Measurements from ENCODE around the gene METTL25. TPM values are rescaled to one million over a fixed set of nuclear protein-coding genes. Genes with fewer than 3 reads are reported as not detected.

Gene METTL25
- polyA plus RNA-seq, 1 donor from 2014 or later: 12.7 TPM

DNA sequence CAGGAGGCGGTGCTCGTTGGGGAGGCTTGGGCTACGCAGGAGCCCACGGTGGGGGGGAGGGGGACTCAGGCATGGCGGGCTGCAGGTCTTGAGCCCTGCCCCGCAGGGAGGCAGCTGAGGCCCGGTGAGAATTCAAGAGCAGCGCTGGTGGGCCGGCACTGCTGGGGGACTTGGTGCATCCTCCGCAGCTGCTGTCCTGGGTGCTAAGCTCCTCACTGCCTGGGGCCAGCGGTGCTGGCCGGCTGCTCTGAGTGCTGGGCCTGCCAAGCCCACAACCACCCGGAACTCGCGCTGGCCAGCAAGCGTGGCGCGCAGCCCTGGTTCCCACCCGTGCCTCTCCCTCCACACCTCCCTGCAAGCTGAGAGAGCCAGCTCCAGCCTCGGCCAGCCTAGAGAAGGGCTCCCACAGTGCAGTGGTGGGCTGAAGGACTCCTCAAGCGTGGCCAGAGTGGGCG is 3.2 kb downstream of the METTL25 start:
- Mint-ChIP-seq H3K36me3 (peaks cover 5% of the 10 kb centered on the region), H3K4me3 (no peak overlapping the region), H3K27me3 (no peaks in the 10 kb centered on the region), H3K9me3 (peaks cover 0 to 3% (median 0%) of the 10 kb centered on the region in 3 donors), H3K4me1 (peaks cover 21 to 34% (median 24%) of the 10 kb centered on the region in 3 donors), H3K27ac (no peak overlapping the region)

DNA sequence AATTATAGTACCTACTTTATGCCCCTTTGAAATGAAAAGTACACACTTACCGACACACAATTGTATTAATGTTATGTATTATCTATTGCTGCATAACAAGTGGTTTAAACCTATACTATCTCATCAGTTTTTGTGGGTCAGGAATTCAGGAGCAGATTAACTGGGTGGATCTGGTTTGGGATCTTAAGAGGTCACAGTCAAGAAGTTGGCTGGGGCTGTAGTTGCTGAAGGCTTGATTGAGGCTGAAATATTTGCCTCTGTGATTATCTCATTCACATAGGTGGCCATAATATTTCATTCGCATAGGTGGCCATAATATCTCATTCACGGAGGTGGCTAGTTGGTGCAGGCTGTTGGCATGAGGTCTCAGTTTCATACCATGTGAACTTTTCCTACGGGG is 5.7 kb downstream of the METTL25 start:
- H3K27ac Mint-ChIP-seq: no peak overlapping the region
- H3K27me3 Mint-ChIP-seq: no peaks in the 10 kb centered on the region
- H3K4me3 Mint-ChIP-seq: no peak overlapping the region
- peaks cover 0 to 3% (median 0%) of the 10 kb centered on the region in 3 donors for H3K9me3 Mint-ChIP-seq
- H3K4me1 Mint-ChIP-seq: peaks cover 11 to 21% (median 16%) of the 10 kb centered on the region in 3 donors
- peaks cover 8% of the 10 kb centered on the region for H3K36me3 Mint-ChIP-seq

DNA sequence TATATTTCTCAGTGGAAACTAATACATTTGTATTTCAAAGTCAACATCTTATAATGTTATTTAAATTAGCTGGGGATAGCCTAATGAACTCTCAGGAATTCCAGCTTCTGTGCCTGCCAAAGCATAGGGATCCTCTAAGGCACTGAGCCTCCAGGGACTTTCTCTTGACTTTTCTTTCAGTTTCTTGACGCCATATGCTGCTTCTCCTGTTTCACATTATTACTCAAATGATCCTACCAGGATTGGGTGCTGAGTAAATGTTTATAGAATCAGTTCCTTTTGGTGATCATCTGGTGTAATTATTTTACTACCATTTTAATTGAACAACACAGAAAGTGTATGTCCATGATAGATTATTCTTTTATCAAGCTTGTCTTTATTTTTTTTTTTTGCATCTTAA is 7.9 kb downstream of the METTL25 start:
- Mint-ChIP-seq H3K4me1 (peaks cover 3 to 13% (median 6%) of the 10 kb centered on the region in 3 donors), H3K9me3 (no peaks in the 10 kb centered on the region), H3K27me3 (no peaks in the 10 kb centered on the region), H3K36me3 (peaks cover 13% of the 10 kb centered on the region), H3K27ac (no peak overlapping the region), H3K4me3 (no peak overlapping the region)

DNA sequence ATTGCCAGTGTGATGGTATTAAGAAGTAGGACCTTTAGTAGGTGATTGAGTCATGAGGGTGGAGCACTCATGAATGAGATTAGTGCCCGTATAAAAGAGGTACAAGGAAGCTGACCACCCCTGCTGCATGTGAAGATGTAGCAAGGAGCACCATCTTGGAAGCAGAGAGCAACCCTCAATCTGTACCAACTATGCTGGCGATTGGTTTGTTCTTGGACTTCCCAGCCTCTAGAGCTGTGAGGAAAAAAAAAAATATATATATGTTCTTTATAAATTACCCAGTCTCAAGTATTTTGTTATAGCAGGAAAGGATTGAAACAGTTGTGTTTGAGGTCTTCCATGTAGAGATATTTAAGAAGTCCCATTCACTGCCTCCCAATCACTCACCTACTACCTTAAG is 16.9 kb downstream of the METTL25 start:
- Mint-ChIP-seq H3K27me3 (no peaks in the 10 kb centered on the region), H3K4me1 (peaks cover 0 to 4% (median 3%) of the 10 kb centered on the region in 3 donors), H3K36me3 (peaks cover 32% of the 10 kb centered on the region), H3K4me3 (no peak overlapping the region), H3K9me3 (peaks cover 0 to 11% (median 5%) of the 10 kb centered on the region in 3 donors), H3K27ac (no peak overlapping the region)

DNA sequence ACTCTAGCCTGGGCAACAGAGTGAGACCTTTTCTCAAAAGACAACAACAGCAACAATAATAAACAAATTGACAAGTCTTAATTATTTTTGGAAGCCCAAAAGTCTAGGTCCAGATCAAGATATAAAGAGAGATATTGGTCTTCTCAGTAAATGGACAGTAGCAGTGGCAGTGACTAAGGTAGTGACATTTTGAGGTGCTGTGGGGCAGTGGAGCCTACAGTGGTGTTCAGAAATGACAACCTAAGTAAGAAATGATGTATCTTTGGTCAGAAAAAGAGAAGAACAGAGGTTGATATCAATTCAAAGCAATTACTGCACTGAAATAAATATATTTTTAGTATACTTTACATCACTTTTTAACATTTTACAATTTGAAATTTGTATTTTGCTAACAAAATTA is 20.7 kb downstream of the METTL25 start:
- H3K36me3 Mint-ChIP-seq: peaks cover 20% of the 10 kb centered on the region
- H3K4me1 Mint-ChIP-seq: peaks cover 2 to 4% (median 2%) of the 10 kb centered on the region in 3 donors
- H3K27ac Mint-ChIP-seq: no peak overlapping the region
- H3K4me3 Mint-ChIP-seq: no peak overlapping the region
- no peaks in the 10 kb centered on the region for H3K27me3 Mint-ChIP-seq
- H3K9me3 Mint-ChIP-seq: peaks cover 0 to 11% (median 2%) of the 10 kb centered on the region in 3 donors

DNA sequence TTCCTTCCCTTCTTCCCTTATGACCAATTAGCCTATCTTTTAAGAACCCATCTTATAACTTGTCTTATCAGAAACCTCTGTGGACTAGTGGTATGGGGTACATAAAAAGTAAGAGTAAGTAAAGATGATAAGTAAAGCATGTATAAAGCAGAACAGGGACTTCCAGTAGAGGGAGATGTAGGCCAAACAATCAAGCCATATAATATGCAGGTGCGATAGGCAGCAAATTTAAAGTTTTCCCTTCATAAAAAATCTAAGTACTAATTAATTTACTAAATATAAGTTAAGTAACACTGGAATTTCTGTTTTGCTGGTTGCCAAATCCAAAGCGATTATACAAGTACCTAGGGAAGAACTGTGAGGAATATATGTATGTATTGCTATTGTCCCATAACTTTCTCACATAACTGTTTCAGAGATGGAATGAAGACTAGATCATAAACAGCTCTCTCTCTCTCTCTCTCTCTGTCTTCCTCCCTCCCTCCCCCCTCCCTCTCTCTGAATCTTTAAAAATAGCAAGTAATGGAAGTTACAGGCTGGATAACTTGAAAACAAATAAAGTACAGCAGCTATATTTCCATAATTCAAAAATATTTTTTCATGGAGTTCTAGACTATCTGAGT is 25.7 kb downstream of the METTL25 start:
- Mint-ChIP-seq H3K4me1 (peaks cover 0 to 4% (median 0%) of the 10 kb centered on the region in 3 donors), H3K4me3 (no peak overlapping the region), H3K27me3 (no peaks in the 10 kb centered on the region), H3K36me3 (peaks cover 7% of the 10 kb centered on the region), H3K9me3 (peaks cover 0 to 4% (median 0%) of the 10 kb centered on the region in 3 donors), H3K27ac (no peak overlapping the region)

DNA sequence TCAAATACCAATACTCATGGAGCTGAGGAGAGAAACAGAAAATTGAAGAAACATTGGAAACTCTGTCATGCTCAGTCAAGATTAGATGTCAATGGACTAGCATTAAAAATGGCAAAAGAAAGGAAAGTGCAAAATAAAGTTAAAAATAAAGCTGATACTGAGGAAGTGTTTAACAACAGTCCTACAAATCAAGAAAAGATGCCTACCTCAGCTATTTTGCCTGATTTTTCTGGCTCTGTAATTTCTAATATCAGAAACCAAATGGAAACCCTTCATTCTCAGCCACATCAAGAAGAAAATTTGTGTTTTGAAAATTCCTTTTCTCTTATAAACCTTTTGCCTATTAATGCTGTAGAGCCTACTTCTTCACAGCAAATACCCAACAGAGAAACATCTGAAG is 40.5 kb downstream of the METTL25 start:
- no peak overlapping the region for H3K4me3 Mint-ChIP-seq
- H3K36me3 Mint-ChIP-seq: peaks cover 9% of the 10 kb centered on the region

DNA sequence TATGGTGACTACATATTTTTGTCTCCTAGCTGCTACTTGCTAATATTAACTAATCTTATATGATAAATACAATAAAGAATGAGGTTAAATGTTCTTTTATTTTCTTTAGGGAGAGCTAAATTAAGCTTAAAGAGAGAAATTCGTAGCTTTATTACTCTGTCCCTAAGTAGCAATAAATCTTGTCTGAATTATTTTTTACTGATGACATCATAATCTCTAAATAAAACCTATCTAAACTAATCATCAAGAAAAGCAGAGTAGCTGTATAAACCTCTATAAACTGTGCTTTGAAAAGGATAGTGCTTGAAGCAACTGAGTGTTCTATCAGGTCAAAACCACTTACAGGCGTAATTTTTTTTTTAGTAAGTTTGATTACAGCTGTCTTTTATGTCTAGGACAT is 42.5 kb downstream of the METTL25 start:
- no peaks in the 10 kb centered on the region for H3K9me3 Mint-ChIP-seq
- no peak overlapping the region for H3K4me3 Mint-ChIP-seq
- H3K36me3 Mint-ChIP-seq: peaks cover 9% of the 10 kb centered on the region
- no peak overlapping the region for H3K27ac Mint-ChIP-seq
- H3K4me1 Mint-ChIP-seq: peaks cover 0 to 1% (median 0%) of the 10 kb centered on the region in 3 donors
- no peaks in the 10 kb centered on the region for H3K27me3 Mint-ChIP-seq

More for the DNA sequence above, 40.5 kb downstream of the METTL25 start:
- H3K27me3 Mint-ChIP-seq: no peaks in the 10 kb centered on the region
- peaks cover 0 to 1% (median 0%) of the 10 kb centered on the region in 3 donors for H3K4me1 Mint-ChIP-seq
- no peak overlapping the region for H3K27ac Mint-ChIP-seq
- no peaks in the 10 kb centered on the region for H3K9me3 Mint-ChIP-seq

DNA sequence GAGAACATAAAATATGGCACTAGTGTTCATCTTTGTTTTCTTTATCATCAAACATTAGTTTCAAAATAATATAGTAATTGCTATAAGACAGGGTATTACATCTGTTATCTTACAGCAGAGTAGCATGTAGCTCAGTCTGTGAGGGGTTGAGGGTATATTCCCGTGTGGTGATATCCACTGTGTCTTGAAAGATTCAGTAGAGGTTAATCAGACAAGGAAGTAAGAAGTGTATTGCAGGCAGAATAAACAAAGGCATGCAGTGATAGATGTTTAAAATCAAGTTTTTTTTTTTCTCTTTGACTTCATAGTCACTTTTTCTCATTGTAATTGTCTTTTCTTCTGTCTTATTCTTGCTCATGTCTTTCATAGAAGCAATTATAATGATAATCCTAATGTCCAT is 48.3 kb downstream of the METTL25 start:
- Mint-ChIP-seq H3K36me3 (peaks cover 8% of the 10 kb centered on the region), H3K27me3 (no peaks in the 10 kb centered on the region), H3K27ac (peak overlapping the region in 1 of 3 donors; percentile 15)

DNA sequence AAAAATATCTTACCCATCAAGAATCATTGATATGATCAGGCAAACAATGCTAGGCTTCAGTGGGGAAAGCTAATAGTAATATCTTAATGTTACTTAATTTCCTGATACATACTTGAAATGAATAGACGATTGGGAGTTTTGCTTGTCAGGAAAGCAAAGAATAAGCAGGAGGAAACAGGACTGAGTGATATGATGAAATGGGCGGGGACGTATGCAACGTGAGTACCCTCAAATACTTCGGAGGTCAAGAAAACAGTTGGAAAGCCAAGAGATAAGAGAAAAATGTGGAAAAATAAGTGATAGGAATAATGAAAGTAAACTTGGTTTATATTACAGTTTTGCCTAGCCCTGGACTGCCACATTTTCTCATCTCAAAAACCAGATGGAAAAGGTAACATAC is 49.2 kb downstream of the METTL25 start:
- H3K4me3 Mint-ChIP-seq: no peak overlapping the region
- peaks cover 9% of the 10 kb centered on the region for H3K36me3 Mint-ChIP-seq
- no peak overlapping the region for H3K27ac Mint-ChIP-seq
- no peaks in the 10 kb centered on the region for H3K9me3 Mint-ChIP-seq
- no peaks in the 10 kb centered on the region for H3K27me3 Mint-ChIP-seq
- no peaks in the 10 kb centered on the region for H3K4me1 Mint-ChIP-seq

More for the DNA sequence above, 48.3 kb downstream of the METTL25 start:
- Mint-ChIP-seq H3K4me1 (no peaks in the 10 kb centered on the region), H3K9me3 (no peaks in the 10 kb centered on the region), H3K4me3 (no peak overlapping the region)

DNA sequence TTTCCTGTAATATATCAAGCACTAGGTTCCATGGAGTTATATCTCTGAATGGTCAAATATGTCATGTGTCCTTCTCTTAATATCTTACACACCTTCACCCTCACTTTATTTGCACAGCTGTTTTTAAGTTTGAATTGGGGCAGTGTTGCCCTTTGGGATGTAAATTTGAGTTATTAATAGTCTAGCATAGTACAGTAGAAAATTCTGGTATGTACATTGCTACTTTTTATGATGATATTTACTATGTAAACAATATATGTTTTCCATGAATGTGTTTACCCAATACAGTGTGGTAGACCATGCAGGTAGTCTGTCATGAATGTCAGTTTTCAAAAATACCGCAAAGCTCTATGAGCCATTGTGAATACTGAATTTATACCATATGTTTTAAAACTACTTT is 50.5 kb downstream of the METTL25 start:
- H3K27ac Mint-ChIP-seq: no peak overlapping the region
- no peaks in the 10 kb centered on the region for H3K9me3 Mint-ChIP-seq
- peaks cover 9% of the 10 kb centered on the region for H3K36me3 Mint-ChIP-seq
- no peaks in the 10 kb centered on the region for H3K27me3 Mint-ChIP-seq
- H3K4me1 Mint-ChIP-seq: no peaks in the 10 kb centered on the region
- no peak overlapping the region for H3K4me3 Mint-ChIP-seq

DNA sequence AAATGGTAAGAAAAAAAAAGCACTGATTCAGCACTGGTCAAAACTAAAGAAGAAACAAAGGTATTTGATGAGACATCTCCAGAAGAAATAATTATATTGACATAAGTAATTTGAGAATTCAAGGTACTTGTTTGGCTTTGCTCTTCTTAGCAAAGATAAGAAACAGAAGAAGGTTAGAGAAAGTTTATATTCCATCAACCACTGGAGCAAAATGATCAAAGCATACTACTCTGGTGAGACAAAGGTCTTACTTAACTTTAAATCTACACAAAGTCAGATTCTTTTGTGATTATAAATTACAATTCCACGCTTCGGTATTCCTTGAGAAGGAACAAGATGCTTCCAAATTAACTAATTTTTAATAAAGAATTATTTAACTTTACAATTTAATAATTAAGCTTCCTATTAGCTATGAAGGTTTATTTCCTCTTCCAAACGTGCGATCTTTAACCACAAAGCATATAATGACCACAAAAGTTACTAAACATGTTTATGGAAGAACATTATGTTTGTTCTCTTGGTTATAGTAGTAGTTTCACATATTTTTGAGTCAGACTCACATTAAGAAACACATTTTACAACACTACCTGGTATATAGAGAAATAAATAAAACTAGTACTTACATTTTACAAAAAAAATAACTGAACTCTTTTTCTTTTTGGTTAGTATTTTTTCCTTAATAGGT is 53.4 kb downstream of the METTL25 start:
- H3K4me1 Mint-ChIP-seq: no peaks in the 10 kb centered on the region
- no peak overlapping the region for H3K27ac Mint-ChIP-seq
- H3K27me3 Mint-ChIP-seq: no peaks in the 10 kb centered on the region
- no peaks in the 10 kb centered on the region for H3K9me3 Mint-ChIP-seq
- peaks cover 11% of the 10 kb centered on the region for H3K36me3 Mint-ChIP-seq
- no peak overlapping the region for H3K4me3 Mint-ChIP-seq

DNA sequence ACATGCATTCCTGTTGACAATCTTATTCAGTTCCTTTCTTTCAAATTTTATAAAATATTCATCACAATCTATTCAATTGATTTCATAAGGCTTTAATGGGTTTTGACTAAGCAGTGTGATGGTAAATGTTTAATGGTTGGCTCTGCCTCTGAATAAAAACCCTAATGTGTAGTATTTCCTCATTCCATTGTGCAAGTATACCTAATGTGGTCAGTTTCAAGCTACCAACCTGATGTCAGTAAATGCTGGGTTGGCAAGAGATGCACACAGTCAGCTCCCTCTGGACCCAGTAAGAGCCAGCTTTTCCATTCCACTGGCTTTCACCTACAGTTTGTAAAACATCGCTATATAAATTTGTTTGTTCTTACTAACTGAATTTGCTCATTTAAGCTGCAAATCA is 53.9 kb downstream of the METTL25 start:
- no peaks in the 10 kb centered on the region for H3K9me3 Mint-ChIP-seq
- no peaks in the 10 kb centered on the region for H3K4me1 Mint-ChIP-seq
- peaks cover 15% of the 10 kb centered on the region for H3K36me3 Mint-ChIP-seq
- no peaks in the 10 kb centered on the region for H3K27me3 Mint-ChIP-seq
- no peak overlapping the region for H3K27ac Mint-ChIP-seq
- no peak overlapping the region for H3K4me3 Mint-ChIP-seq

DNA sequence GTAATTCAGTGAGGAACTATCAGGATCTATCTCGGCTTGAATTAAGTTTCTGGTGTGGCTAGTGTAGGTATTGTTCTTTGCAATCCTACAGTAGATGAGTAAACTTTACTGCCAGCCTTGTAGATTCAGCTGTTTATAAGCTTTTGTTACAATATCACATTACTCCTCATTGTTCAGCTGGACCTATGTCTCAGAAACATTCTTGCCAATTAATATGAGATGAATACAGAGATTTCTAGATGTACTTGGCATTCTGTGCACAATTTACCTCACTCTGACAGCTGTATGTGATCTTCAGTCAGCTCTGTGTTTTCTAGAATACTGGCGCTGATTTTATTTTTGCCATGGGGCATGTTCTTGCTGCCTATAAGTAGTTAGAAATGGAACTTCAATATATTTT is 55.7 kb downstream of the METTL25 start:
- Mint-ChIP-seq H3K4me3 (no peak overlapping the region), H3K27ac (no peak overlapping the region), H3K4me1 (no peaks in the 10 kb centered on the region), H3K27me3 (no peaks in the 10 kb centered on the region), H3K9me3 (no peaks in the 10 kb centered on the region), H3K36me3 (peaks cover 20% of the 10 kb centered on the region)

DNA sequence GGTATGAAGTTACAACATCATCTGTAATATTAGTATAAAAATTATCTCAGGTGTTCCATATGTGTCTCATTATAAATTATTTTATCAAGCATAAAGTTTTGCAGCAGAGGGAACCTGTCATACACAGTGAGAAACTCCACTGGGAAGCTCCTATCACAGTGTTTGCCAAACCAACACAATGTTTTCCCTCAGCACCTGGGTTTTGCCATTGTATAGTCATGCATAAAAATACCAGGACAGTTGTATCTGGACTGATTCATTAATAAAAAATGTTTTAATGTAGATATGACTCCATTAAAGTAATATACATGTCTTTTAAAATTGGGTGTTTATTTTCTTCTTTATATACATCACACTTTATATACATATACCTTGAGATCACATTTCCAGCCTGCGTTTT is 56.6 kb downstream of the METTL25 start:
- Mint-ChIP-seq H3K4me3 (no peak overlapping the region), H3K27ac (no peak overlapping the region), H3K9me3 (no peaks in the 10 kb centered on the region), H3K27me3 (no peaks in the 10 kb centered on the region), H3K4me1 (no peaks in the 10 kb centered on the region), H3K36me3 (peaks cover 18% of the 10 kb centered on the region)

DNA sequence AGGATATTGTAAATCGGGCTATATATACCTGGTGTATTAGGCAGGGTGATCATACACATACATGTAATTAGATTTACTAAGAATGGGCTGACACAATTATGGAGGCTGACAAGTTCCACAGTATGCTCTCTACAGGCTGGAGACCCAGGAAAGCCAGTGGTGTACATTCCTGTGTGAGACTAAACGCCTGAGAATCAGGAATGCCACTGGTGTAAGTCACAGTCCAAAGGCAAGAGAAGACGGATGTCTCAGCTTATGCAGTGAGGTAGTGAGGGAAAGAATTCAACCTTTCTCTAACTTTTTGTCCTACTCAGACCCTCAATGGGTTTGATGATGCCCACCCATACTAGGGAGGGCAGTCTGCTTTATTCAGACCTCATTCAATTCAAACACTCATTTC is 57.1 kb downstream of the METTL25 start:
- H3K4me1 Mint-ChIP-seq: no peaks in the 10 kb centered on the region
- no peak overlapping the region for H3K4me3 Mint-ChIP-seq
- peaks cover 18% of the 10 kb centered on the region for H3K36me3 Mint-ChIP-seq
- H3K27ac Mint-ChIP-seq: no peak overlapping the region
- no peaks in the 10 kb centered on the region for H3K9me3 Mint-ChIP-seq
- no peaks in the 10 kb centered on the region for H3K27me3 Mint-ChIP-seq
